Right renal pelvis (tissue), 4 donors: ENCODE results near the gene CARHSP1. TPM values are rescaled to one million over a fixed set of nuclear protein-coding genes. Genes with fewer than 3 reads are reported as not detected.
"Not testable (repeated sequence)": the region's sequence is repeated elsewhere in the genome, so short reads cannot be mapped to it uniquely, and the experiment has no call there.

Experiments
- DNase-seq, 4 donors: peaks; one replicate each; pipeline ENCODE4 v3.0.0-alpha.2; 2013; ENCODE audit warnings: low read depth in 4 of 4, low spot score in 3 of 4, missing footprints in 1 of 4
- polyA plus RNA-seq, 4 donors: library from polyadenylated mRNA; unstranded; fragments of 120-200 nt; gene quantifications; one replicate each; pipeline ENCODE4 v1.2.1, GENCODE V29; 2013; ENCODE audit not compliant: insufficient read length in 4 of 4

CARHSP1 gene
- polyA plus RNA-seq, 4 donors: 67.4 to 82.5 (median 71.0) TPM

- DNase-seq: not testable (repeated sequence)
These were observed 31.2 kb downstream of the CARHSP1 start for GRCh38 chr16:8837594-8837993.

GRCh38 chr16:8836797-8837196, 32.0 kb downstream of the CARHSP1 start:
- not testable (repeated sequence) for DNase-seq

GRCh38 chr16:8832717-8833105, 36.1 kb downstream of the CARHSP1 start:
- DNase-seq: no peak

GRCh38 chr16:8831871-8832716, 36.7 kb downstream of the CARHSP1 start:
- DNase-seq: no peak

- no peak for DNase-seq
These were observed 37.4 kb downstream of the CARHSP1 start for GRCh38 chr16:8831450-8831849.

GRCh38 chr16:8828541-8829165, 40.2 kb downstream of the CARHSP1 start:
- no peak for DNase-seq

- DNase-seq: no peak
These were observed 42.4 kb downstream of the CARHSP1 start for GRCh38 chr16:8826278-8826879.

GRCh38 chr16:8822403-8822802, 46.4 kb downstream of the CARHSP1 start:
- no peak for DNase-seq

- DNase-seq: no peak
These were observed 49.3 kb downstream of the CARHSP1 start for GRCh38 chr16:8819411-8820034.

GRCh38 chr16:8818504-8819270, 50.1 kb downstream of the CARHSP1 start:
- no peak for DNase-seq

GRCh38 chr16:8816967-8817655, 51.7 kb downstream of the CARHSP1 start:
- DNase-seq: no peak

- DNase-seq: no peak
These were observed 54.6 kb downstream of the CARHSP1 start for GRCh38 chr16:8814095-8814806.

GRCh38 chr16:8812162-8812843, 56.5 kb downstream of the CARHSP1 start:
- no peak for DNase-seq

GRCh38 chr16:8808613-8809353, 60.0 kb downstream of the CARHSP1 start:
- DNase-seq: no peak

GRCh38 chr16:8808009-8808408, 60.8 kb downstream of the CARHSP1 start:
- no peak for DNase-seq

- DNase-seq: no peak
These were observed 61.6 kb downstream of the CARHSP1 start for GRCh38 chr16:8807189-8807588.

GRCh38 chr16:8806272-8806983, 62.4 kb downstream of the CARHSP1 start:
- DNase-seq: no peak
